ENCODE data around the gene DLG2. TPM values are rescaled to one million over a fixed set of nuclear protein-coding genes. Genes with fewer than 3 reads are reported as not detected.
A peak's percentile ranks its signal among the peaks of the same experiment; 100 is the strongest.

Gene DLG2
- total RNA-seq, 4 donors from 2014 or later, result 7.3 to 14.1 (median 11.1) TPM

DNA sequence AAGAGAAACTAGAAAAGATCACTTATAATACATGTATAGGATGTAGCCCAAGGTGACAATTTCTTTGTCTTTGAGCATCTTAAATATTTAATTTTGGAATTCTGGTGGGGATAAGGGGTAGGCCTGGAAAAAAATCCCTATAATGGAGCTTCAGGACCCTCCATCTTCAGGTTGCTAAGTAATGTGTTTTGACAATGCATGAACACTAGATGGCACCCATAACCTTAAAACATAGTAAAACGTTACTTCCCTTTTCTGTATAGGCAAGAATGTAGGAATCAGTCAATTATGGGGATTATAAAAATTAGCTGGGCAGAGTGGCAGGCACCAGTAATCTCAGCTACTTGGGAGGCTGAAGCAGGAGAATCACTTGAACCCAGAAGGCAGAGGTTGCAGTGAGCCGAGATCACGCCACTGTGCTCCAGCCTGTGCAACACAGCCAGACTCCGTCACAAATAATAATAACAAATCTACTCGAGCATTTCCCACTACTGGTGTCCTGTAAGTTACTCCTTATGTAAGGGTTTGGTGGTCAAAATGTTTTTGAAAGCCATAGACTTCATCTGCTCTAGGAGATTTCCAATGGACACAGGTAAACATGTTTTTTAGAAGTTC, 1799.1 kb downstream of the DLG2 start:
- intact Hi-C loops (cut with DNase I), result loop anchor here (5.0 kb wide), 1 partner anchor 734 kb away; no protein-coding TSS in a partner anchor
- 50% methylated on average over 5 of the region's 5 CpGs for WGBS
- TF ChIP-seq, protein P1, sequence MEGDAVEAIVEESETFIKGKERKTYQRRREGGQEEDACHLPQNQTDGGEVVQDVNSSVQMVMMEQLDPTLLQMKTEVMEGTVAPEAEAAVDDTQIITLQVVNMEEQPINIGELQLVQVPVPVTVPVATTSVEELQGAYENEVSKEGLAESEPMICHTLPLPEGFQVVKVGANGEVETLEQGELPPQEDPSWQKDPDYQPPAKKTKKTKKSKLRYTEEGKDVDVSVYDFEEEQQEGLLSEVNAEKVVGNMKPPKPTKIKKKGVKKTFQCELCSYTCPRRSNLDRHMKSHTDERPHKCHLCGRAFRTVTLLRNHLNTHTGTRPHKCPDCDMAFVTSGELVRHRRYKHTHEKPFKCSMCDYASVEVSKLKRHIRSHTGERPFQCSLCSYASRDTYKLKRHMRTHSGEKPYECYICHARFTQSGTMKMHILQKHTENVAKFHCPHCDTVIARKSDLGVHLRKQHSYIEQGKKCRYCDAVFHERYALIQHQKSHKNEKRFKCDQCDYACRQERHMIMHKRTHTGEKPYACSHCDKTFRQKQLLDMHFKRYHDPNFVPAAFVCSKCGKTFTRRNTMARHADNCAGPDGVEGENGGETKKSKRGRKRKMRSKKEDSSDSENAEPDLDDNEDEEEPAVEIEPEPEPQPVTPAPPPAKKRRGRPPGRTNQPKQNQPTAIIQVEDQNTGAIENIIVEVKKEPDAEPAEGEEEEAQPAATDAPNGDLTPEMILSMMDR (IDR thresholded peaks at IDR 0.05), result peak; percentile 51 to 60 (median 52)
- no peak for TF ChIP-seq POLR2AphosphoS5 (IDR thresholded peaks at IDR 0.05)
- Histone ChIP-seq H3K4me3 (peak overlapping the region; percentile 39 to 53 (median 44)), H3K4me1 (peaks cover 0 to 7% (median 6%) of the 10 kb centered on the region in 4 donors), H3K27me3 (no peaks in the 10 kb centered on the region), H3K27ac (replicated peaks in 1 of 4) (peak overlapping the region in 1 of 4 donors; percentile 17), H3K9me3 (no peaks in the 10 kb centered on the region), H3K36me3 (no peaks in the 10 kb centered on the region)
- no peak for DNase-seq (ENCODE audit: extremely low spot score)

DNA sequence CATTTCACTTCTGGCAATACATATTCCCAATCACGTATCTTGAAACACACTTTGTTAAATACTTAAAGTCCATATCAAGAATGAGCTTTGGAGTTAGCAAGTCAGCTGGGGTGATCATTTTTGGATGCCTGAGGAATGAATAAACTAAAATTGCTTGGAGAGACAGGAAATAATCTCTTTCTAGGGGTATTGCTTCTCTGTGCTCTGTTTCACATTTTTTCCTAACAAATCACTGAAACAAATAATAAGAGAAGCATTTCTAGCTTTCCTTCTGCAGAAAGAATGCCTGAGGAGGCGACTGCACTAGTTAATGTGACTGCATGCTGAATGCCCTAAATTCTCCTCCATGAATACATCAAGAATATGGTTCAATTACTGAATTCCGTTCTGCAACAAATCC, 1799.6 kb downstream of the DLG2 start:
- H3K27me3 ChIP-seq, result no peaks in the 10 kb centered on the region
- no peaks in the 10 kb centered on the region for H3K9me3 ChIP-seq
- H3K36me3 ChIP-seq, result no peaks in the 10 kb centered on the region
- H3K4me1 ChIP-seq, result peaks cover 0 to 7% (median 6%) of the 10 kb centered on the region in 4 donors
- no peak for TF ChIP-seq POLR2AphosphoS5 (IDR thresholded peaks at IDR 0.05)
- TF ChIP-seq EP300 (IDR thresholded peaks at IDR 0.05), result no peak
- TF ChIP-seq, protein P1 (IDR thresholded peaks at IDR 0.05), result no peak
- no peak for TF ChIP-seq POLR2A (IDR thresholded peaks at IDR 0.05; ENCODE audit: low read depth)
- intact Hi-C loops (cut with DNase I), result loop anchor here (5.0 kb wide), 1 partner anchor 735 kb away; no protein-coding TSS in a partner anchor
- no peak overlapping the region for H3K27ac ChIP-seq (replicated peaks in 1 of 4)
- DNase-seq (ENCODE audit: extremely low spot score), result no peak
- no peak overlapping the region for H3K4me3 ChIP-seq
- WGBS, result 66% methylated on average over 3 of the region's 3 CpGs

DNA sequence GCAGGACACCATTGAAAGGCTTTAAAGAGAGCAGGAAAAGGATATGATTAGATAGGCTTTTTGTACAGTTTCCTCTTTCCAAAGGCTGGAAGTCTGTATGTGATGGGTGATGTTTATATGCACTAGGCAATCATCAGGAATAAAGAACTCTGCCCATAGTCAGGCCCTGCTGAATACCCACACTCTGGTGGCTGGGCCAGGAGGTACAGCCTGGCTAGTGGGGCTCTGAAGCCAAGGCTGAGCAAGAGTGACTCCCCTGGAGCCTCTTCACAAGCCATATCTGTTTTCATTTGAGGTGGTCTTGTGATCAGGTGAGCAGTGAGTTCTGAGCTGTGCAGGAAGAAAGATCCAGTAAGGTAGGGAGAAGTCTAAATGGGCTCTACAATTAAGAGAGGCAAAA, 1801.1 kb downstream of the DLG2 start:
- no peak overlapping the region for H3K4me3 ChIP-seq
- H3K27ac ChIP-seq (replicated peaks in 1 of 4), result no peak overlapping the region
- H3K36me3 ChIP-seq, result no peaks in the 10 kb centered on the region
- no peaks in the 10 kb centered on the region for H3K9me3 ChIP-seq
- intact Hi-C loops (cut with DNase I), result loop anchor here (5.0 kb wide), 1 partner anchor 736 kb away; no protein-coding TSS in a partner anchor
- no peaks in the 10 kb centered on the region for H3K27me3 ChIP-seq
- peaks cover 0 to 7% (median 6%) of the 10 kb centered on the region in 4 donors for H3K4me1 ChIP-seq
- DNase-seq (ENCODE audit: extremely low spot score), result no peak
- TF ChIP-seq, protein P1 (IDR thresholded peaks at IDR 0.05), result no peak
- TF ChIP-seq POLR2A (IDR thresholded peaks at IDR 0.05; ENCODE audit: low read depth) (no peak), POLR2AphosphoS5 (IDR thresholded peaks at IDR 0.05) (no peak), EP300 (IDR thresholded peaks at IDR 0.05) (no peak)

DNA sequence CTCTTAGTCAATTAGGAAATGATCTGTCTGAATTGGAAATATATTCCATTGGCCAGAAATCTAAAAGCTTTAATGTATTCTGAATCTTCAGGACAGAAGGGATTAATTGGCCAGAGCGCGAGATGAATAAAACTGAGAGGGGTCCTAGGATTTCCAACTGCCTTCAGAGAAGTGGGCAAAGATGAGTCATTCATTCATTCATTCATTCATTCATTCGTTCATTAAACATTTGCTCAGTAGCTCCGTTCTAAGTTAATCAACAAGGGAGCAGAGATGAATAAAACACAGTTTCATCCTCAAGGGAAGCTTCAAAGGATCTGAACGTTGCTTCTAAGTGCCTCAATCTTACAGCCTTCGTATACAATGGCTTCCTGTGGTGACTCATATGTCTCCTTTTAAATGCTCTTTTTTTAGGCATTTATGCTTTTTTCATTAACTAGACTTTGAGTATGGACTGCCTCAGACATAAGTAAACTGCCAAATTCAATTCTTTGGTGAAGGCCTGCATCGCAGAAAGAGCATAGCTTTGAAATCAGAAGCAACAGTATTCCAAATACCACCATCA, 1803.6 kb downstream of the DLG2 start:
- TF ChIP-seq POLR2AphosphoS5 (IDR thresholded peaks at IDR 0.05) (no peak), POLR2A (IDR thresholded peaks at IDR 0.05; ENCODE audit: low read depth) (no peak), EP300 (IDR thresholded peaks at IDR 0.05) (no peak)
- TF ChIP-seq, protein P1 (IDR thresholded peaks at IDR 0.05), result no peak
- 66% methylated on average over 7 of the region's 7 CpGs for WGBS

More for the DNA sequence above, 1803.6 kb downstream of the DLG2 start:
- Histone ChIP-seq H3K27me3 (no peaks in the 10 kb centered on the region), H3K27ac (replicated peaks in 1 of 4) (no peak overlapping the region), H3K4me3 (no peak overlapping the region), H3K36me3 (no peaks in the 10 kb centered on the region), H3K9me3 (no peaks in the 10 kb centered on the region), H3K4me1 (peaks cover 0 to 12% (median 6%) of the 10 kb centered on the region in 4 donors)
- DNase-seq (ENCODE audit: extremely low spot score), result no peak
- intact Hi-C loops (cut with DNase I), result loop anchor here (5.0 kb wide), 1 partner anchor 531 kb away; no protein-coding TSS in a partner anchor
